ENCODE data around the gene S100G.

- no peak for TF ChIP-seq CTCF (IDR thresholded peaks at IDR 0.05 in 8 of 11, conservative IDR thresholded peaks at IDR 0.05 in 3 of 11)
- TF ChIP-seq POLR2A (IDR thresholded peaks at IDR 0.05): no peak
Measured at GRCh38 chrX:16678689-16679088, 28.7 kb downstream of the S100G start.
